ENCODE measurements around the gene PTPMT1. TPM values are rescaled to one million over a fixed set of nuclear protein-coding genes. Genes with fewer than 3 reads are reported as not detected.

Gene PTPMT1
- polyA plus RNA-seq, 10 donors = 20.4 to 35.8 (median 26.0) TPM

GRCh38 chr11:47599902-47600301 lies 34.5 kb downstream of the PTPMT1 start:
- no peak for DNase-seq

- DNase-seq = no peak
Measured at GRCh38 chr11:47603295-47603694, 37.9 kb downstream of the PTPMT1 start.

GRCh38 chr11:47605921-47606320 lies 40.5 kb downstream of the PTPMT1 start:
- no peak for DNase-seq

- DNase-seq = no peak
Measured at GRCh38 chr11:47606731-47607130, 41.3 kb downstream of the PTPMT1 start.

GRCh38 chr11:47607380-47607779 lies 42.0 kb downstream of the PTPMT1 start:
- peak; percentile 40 to 72 (median 59) for DNase-seq

- no peak for DNase-seq
Measured at GRCh38 chr11:47609675-47610074, 44.3 kb downstream of the PTPMT1 start.

- DNase-seq = peak in 1 of 3 donors; percentile 54
Measured at GRCh38 chr11:47611348-47611794, 46.0 kb downstream of the PTPMT1 start.

GRCh38 chr11:47615249-47615648 lies 49.9 kb downstream of the PTPMT1 start:
- DNase-seq = no peak

GRCh38 chr11:47616726-47617416 lies 51.5 kb downstream of the PTPMT1 start:
- peak; percentile 60 to 81 (median 76) for DNase-seq

- no peak for DNase-seq
Measured at GRCh38 chr11:47617417-47617809, 52.0 kb downstream of the PTPMT1 start.

- DNase-seq = no peak
Measured at GRCh38 chr11:47620836-47621378, 55.5 kb downstream of the PTPMT1 start.

Other genes with a start within 250 kb of the PTPMT1 start
- gene MYBPC3, start 212.9 kb upstream of the PTPMT1 start, polyA plus RNA-seq (ENCODE audit: insufficient read length in 10 of 10) = 1 to 10 TPM in 2 of 10 donors, under 1 TPM in 8; 0.05 to 1.3 (median 0.29) TPM
- 1 to 10 TPM; 4.4 to 8.0 (median 5.4) TPM for gene SPI1, start 187.1 kb upstream of the PTPMT1 start, polyA plus RNA-seq (ENCODE audit: insufficient read length in 10 of 10)
- gene SLC39A13, start 157.0 kb upstream of the PTPMT1 start, polyA plus RNA-seq (ENCODE audit: insufficient read length in 10 of 10) = 10 to 100 TPM; 27.0 to 48.6 (median 35.3) TPM
- 100 to 1,000 TPM; 106 to 147 (median 120) TPM for gene PSMC3, start 139.2 kb upstream of the PTPMT1 start, polyA plus RNA-seq (ENCODE audit: insufficient read length in 10 of 10)
- 100 to 1,000 TPM in 1 of 10 donors, 10 to 100 TPM in 9; 60.8 to 101 (median 78.6) TPM for gene RAPSN, start 116.5 kb upstream of the PTPMT1 start, polyA plus RNA-seq (ENCODE audit: insufficient read length in 10 of 10)
- gene CELF1, start 12.5 kb upstream of the PTPMT1 start, polyA plus RNA-seq (ENCODE audit: insufficient read length in 10 of 10) = 10 to 100 TPM; 46.6 to 93.3 (median 69.1) TPM
- gene KBTBD4, start 13.4 kb downstream of the PTPMT1 start, polyA plus RNA-seq (ENCODE audit: insufficient read length in 10 of 10) = 10 to 100 TPM; 11.2 to 14.5 (median 13.4) TPM
- gene NDUFS3, start 13.5 kb downstream of the PTPMT1 start, polyA plus RNA-seq (ENCODE audit: insufficient read length in 10 of 10) = 10 to 100 TPM; 88.1 to 95.3 (median 90.8) TPM
- 1 to 10 TPM; 1.2 to 4.1 (median 2.7) TPM for gene FAM180B, start 21.1 kb downstream of the PTPMT1 start, polyA plus RNA-seq (ENCODE audit: insufficient read length in 10 of 10)
- 10 to 100 TPM in 2 of 10 donors, 1 to 10 TPM in 8; 4.3 to 13.2 (median 7.7) TPM for gene C1QTNF4, start 28.8 kb downstream of the PTPMT1 start, polyA plus RNA-seq (ENCODE audit: insufficient read length in 10 of 10)
- gene MTCH2, start 77.0 kb downstream of the PTPMT1 start, polyA plus RNA-seq (ENCODE audit: insufficient read length in 10 of 10) = 10 to 100 TPM; 70.3 to 83.1 (median 76.6) TPM
- gene AGBL2, start 149.8 kb downstream of the PTPMT1 start, polyA plus RNA-seq (ENCODE audit: insufficient read length in 10 of 10) = 1 to 10 TPM in 4 of 10 donors, under 1 TPM in 6; 0.16 to 1.6 (median 0.78) TPM
- gene FNBP4, start 201.7 kb downstream of the PTPMT1 start, polyA plus RNA-seq (ENCODE audit: insufficient read length in 10 of 10) = 100 to 1,000 TPM in 4 of 10 donors, 10 to 100 TPM in 6; 52.3 to 148 (median 76.0) TPM

Measured in muscle of back (tissue), 11 donors.